HG03175 (cell line): ENCODE data around the gene IFNA7.
"Not testable (repeated sequence)": the region's sequence is repeated elsewhere in the genome, so short reads cannot be mapped to it uniquely, and the experiment has no call there.

Source experiments
- ATAC-seq: cut with Tn5 transposase; IDR thresholded peaks from one replicate; pipeline ENCODE4 v1.9.1; 2021; ENCODE audit warnings: mild to moderate bottlenecking, moderate library complexity; ENCODE audit not compliant: unreplicated experiment

The IFNA7 gene

DNA sequence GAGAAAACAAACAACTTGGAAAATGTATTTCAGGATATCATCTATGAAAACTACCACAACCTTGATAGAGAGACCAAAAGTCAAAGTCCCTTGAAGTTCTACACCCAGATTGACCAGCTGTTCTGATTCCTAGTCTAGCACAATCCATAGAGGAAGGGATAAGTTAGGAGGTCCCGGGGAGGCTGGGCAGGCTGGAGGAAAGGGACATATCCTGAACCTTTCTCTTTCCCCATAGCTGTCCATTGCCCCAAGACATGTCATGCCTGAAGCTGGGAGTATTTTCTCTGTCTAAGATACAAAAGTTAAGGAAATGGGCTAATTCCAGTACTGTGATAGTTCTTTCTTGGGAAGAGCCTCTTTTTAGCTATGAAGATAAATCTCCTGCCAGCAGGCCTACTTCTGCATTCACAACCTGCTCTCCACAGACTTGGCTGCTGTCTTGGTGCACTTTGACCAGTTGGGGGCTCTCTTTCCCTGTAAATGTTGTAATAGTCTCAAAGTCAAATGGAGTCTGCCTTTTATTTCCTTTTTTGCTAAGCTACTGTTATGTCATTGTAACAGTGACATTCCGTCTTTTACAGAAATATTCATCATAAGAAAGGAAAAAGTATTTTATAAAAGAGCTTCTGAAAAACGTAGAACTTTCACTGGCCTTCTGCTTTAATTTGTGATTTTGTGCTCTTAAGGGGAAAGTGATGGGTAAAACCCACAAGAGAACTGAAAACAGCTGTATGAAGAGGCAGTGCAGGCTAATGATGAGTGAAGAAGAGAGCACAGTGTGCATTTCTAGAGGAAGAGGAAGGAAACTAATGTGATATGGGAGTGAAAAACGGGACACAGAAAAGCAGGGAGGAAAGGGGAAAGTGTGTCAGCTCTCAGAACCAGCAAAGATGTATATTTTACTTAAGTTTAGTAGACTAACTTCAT is 18.9 kb downstream of the IFNA7 start:
- ATAC-seq = peak; percentile 91

DNA sequence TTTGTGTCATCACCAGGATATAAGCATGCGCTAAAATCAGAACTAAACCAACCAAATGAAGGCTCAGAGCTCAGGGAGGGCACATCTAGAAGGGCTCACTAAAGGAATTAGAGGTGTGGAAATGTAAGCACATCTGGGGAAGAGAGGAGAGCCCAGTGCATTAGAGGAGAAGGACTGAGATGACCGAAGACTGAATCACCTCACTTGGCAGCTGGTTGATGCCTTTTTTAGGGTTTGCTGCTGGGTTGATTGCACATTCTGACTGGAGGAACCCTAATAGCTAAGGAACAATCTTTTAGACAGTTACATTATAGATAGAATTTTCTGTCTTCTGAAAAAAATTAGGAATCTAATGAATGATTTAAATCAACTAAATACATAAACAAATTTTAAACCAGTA is 27.3 kb downstream of the IFNA7 start:
- ATAC-seq = no peak

DNA sequence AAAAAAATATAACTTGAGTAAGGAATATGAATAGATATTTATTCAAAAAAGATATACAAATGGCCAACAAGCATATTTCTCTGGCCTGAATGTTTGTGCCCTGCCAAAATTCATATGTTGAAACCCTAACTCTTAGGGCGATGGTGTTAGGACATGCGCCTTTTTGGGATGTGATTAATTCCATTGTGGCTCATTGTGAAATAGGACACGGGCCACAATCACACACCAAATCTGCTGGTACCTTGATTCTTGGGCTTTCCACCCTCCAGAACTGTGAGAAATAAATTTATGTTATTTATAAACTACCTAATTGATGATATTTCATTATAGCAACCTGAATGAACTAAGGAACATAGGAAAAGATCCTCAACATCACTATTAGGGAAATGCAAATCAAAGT is 29.8 kb downstream of the IFNA7 start:
- ATAC-seq = no peak

DNA sequence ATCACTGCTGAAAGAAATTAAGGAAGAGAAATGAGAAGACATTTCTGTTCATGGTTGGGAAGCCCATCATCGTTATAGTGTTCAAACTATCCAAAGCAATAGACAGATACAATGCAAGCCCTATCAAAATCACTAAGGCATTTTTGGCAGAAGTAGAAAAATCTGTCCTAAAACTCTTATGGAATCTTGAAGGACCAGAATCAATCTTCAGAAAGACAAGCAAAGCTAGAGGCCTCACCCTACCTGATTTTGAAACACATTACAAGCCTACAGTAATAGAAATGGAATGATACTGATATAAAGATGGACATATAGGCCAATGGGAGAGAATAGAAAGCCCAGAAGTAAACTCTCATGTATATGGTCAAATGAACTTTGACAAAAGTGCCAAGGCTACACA is 30.7 kb downstream of the IFNA7 start:
- no peak for ATAC-seq

DNA sequence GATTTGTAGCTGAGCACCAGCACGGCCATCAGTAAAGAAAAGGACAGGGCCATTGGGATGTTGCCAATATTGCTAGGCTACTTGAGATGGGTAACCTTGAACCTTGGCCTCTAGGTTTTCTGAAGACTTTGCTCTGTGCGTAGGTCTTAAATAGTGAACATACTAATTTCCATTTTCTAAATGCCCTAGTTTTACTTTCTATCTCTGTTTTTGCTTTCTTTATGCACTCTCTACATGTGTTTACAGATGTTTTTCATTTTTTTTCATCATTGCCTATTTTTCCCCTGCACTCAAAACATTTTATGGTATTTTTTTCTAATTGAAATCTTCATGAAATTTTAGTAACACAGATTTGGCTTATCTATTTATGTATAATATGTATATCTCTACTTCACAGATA is 35.4 kb downstream of the IFNA7 start, which contains the start of gene IFNA21:
Gene IFNA21 (minus strand): TSS at position 101 of the 400 bp plus-strand sequence. CDS start 48 bp downstream, at position 53.
- not testable (repeated sequence) for ATAC-seq

DNA sequence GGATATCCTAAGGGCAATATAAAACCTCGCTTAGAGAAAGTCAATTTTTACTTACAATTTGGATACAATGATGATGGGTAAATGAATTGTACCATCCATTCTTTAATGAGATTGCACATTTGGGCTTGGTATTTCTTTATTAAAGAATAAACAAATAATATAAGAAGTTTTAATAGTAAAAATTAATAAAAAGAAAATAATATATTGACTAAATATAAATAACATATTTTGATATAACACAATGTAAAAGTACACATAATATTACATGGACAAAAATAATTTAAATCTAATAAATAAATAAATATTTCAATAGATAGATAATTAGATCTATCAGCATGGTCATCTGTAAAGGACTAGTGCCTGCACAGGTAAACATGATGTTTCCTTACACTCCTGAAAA is 36.5 kb downstream of the IFNA7 start:
- no peak for ATAC-seq

DNA sequence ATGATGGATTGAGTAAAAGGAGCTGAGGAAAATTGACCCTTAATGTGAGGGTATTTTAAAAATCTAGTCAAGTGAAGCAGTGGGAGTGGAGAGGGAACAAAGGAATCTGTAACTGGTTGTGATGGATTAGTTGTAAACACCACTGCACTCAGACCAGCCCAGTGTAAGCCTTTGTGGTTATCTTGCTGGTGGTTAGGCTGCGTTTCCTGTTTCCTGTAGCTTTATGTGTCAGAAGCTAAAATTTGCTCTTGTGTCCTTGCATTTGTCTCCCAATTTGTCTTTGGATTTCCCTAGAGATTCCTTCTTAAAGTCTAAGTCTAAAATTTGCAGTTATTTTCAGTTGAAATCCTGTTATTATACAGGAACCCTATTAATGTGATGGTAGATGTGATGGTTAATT is 41.8 kb downstream of the IFNA7 start:
- ATAC-seq = peak; percentile 88

DNA sequence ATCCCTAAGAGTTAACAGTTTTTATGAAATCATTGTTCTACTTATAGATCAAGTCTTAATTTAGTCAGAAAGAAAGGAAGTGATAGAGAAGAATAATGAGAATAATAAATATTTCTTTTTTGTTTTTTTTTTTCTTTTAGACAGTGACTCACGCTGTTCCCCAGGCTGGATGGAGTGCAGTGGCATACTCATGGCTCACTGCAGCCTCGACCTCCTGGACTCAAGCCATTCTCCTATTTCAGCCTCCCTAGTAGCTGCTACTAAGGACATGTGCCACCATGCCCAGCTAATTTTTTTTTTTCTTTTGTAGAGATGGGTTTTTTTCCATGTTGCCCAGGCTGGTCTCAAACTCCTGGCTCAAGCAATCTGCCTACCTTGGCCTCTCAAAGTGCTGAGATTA is 46.5 kb downstream of the IFNA7 start:
- ATAC-seq = no peak

DNA sequence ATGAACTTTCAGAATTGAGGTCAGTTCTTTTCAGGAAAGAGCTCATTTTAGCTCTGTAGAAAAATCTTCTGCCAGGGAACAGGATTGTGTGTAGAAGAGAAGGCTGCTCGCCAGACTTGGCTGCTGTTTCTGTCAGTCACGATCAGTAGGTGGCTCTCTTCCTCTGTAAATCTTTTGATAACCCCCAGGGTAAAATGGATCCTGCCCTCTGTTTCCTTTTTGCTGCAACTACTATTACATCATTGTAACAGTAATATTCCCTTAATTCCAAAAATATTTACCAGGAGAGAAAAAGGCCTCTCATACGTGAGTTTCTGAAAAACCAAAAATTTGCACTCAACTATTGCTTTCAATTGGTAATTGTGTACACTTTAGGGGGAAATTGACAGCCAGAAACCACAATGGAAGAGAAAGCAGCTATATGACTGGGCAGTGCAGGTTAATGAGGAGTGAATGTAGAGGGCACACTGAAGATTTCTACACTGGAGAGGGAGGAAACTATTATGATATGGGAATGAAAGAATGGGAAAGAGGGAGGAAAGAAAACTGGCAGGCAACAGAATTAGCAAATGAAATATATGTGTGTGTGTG is 47.9 kb downstream of the IFNA7 start:
- ATAC-seq = peak; percentile 77

DNA sequence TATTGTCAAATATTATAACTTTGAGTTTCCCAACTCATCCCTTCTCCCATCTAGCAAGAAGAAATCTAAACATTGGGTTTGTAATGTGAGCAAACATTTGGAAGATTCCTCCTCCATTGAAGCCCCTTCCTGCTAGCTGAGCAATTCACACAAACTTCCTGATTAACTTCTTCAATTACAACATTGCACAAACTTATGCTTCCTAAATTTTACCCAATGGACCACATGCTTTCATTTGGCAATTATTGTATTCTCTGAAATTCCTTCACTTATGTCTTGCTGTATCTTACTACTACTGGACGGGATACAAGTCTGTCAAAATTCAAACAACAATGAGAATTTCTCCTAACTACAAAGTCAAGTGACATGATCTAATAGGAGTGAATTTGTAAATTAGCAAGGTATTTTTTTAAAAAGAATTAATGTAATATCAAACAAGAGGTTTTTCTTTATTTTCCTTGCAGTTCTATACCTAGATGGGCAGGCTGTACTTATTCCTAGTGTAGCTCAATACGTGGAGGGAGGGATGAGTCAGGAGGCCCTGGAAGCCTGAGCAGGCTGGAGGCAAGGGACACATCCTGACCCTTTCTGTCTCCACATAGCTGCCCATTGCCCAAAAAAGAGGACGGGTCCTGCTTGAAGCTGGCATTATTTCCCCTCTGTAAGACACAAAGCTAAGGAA is 48.5 kb downstream of the IFNA7 start:
- peak; percentile 14 for ATAC-seq
